GM21786 (cell line): ENCODE results near the gene CTNND2.
"Not testable (repeated sequence)": the region's sequence is repeated elsewhere in the genome, so short reads cannot be mapped to it uniquely, and the experiment has no call there.

Source experiments
- ATAC-seq: cut with Tn5 transposase; IDR thresholded peaks from one replicate; pipeline ENCODE4 v1.9.1; 2021; ENCODE audit not compliant: unreplicated experiment

Gene CTNND2

GRCh38 chr5:11324521-11325289, 579.5 kb downstream of the CTNND2 start:
- ATAC-seq = no peak

GRCh38 chr5:11323761-11324160, 580.5 kb downstream of the CTNND2 start:
- ATAC-seq = no peak

GRCh38 chr5:11322133-11322532, 582.1 kb downstream of the CTNND2 start:
- no peak for ATAC-seq

GRCh38 chr5:11319836-11320580, 584.2 kb downstream of the CTNND2 start:
- ATAC-seq = no peak

- not testable (repeated sequence) for ATAC-seq
Observed at GRCh38 chr5:11313694-11314093, 590.6 kb downstream of the CTNND2 start.

- no peak for ATAC-seq
Observed at GRCh38 chr5:11311731-11312130, 592.5 kb downstream of the CTNND2 start.

- no peak for ATAC-seq
Observed at GRCh38 chr5:11311272-11311671, 593.0 kb downstream of the CTNND2 start.

GRCh38 chr5:11310158-11310557, 594.1 kb downstream of the CTNND2 start:
- no peak for ATAC-seq

- ATAC-seq = no peak
Observed at GRCh38 chr5:11306365-11306764, 597.9 kb downstream of the CTNND2 start.

GRCh38 chr5:11305245-11305644, 599.0 kb downstream of the CTNND2 start:
- ATAC-seq = no peak

GRCh38 chr5:11304641-11305040, 599.6 kb downstream of the CTNND2 start:
- ATAC-seq = no peak

GRCh38 chr5:11302663-11303062, 601.6 kb downstream of the CTNND2 start:
- no peak for ATAC-seq

GRCh38 chr5:11301171-11301570, 603.1 kb downstream of the CTNND2 start:
- no peak for ATAC-seq

GRCh38 chr5:11300736-11301135, 603.5 kb downstream of the CTNND2 start:
- ATAC-seq = no peak

GRCh38 chr5:11298877-11299276, 605.4 kb downstream of the CTNND2 start:
- ATAC-seq = no peak

- no peak for ATAC-seq
Observed at GRCh38 chr5:11293523-11293922, 610.7 kb downstream of the CTNND2 start.

GRCh38 chr5:11292648-11293356, 611.4 kb downstream of the CTNND2 start:
- no peak for ATAC-seq

GRCh38 chr5:11289733-11290132, 614.5 kb downstream of the CTNND2 start:
- no peak for ATAC-seq

- no peak for ATAC-seq
Observed at GRCh38 chr5:11289208-11289607, 615.0 kb downstream of the CTNND2 start.

GRCh38 chr5:11281842-11282241, 622.4 kb downstream of the CTNND2 start:
- ATAC-seq = no peak

GRCh38 chr5:11277323-11277722, 626.9 kb downstream of the CTNND2 start:
- no peak for ATAC-seq
